HG03354 (cell line): ENCODE measurements around the gene TSTD2.

Experiments used
- ATAC-seq: cut with Tn5 transposase; IDR thresholded peaks from one replicate; pipeline ENCODE4 v1.9.1; 2021; ENCODE audit warnings: mild to moderate bottlenecking; ENCODE audit not compliant: unreplicated experiment, poor library complexity, severe bottlenecking

Gene TSTD2

DNA sequence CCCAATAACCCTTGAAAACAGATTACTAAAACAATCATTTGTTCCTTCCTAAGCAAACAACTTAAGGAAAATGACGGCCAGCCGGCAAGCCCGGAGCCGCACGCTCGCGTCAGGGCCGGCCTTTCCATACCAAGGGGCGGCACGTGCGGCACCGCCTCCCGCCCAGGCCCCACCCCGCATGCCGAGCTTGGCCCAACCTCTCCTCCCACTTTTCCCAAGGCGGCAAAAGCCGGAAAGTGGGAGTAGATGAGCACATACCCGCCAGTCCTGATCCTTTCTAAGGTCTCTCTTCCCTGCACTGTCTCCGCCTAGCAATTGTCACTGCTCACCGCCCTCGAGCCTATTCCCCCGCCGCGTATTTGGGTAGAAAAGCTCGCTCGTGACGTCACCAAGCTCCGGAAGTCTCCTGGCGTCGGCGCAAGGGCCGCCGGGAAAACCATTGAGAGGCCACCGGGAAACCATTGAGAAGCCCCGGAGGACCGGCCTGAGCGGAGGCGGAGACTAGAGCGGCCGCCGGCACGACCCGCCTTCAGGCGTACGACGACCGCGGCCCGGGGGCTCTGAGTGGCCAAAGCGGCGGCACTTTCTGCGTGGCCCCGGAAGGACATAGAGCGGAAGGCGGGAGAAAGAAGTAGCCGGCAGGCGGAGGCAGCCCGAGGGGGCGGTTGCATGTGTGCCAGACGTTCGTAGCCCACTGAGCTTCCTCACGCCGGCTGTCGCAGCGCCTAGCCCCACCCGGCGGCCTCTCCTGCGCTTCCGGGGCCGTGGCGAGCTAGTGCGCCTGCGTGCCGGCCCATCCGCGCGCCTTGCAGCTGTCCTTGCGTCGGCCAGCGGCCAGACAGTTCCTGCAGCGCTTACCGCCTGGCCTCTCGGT is at the start of gene TSTD2, which contains the start of gene NCBP1:
Gene TSTD2 (minus strand): TSS at position 384 of the 874 bp plus-strand sequence. CDS start 5,806 bp downstream, outside the sequence.
Gene NCBP1 (plus strand): TSS at position 837 of the 874 bp plus-strand sequence. CDS start 61 bp downstream, outside the sequence.
- ATAC-seq: peak; percentile 89

- no peak for ATAC-seq
These were observed 49.1 kb upstream of the TSTD2 start for GRCh38 chr9:97682242-97682641.

DNA sequence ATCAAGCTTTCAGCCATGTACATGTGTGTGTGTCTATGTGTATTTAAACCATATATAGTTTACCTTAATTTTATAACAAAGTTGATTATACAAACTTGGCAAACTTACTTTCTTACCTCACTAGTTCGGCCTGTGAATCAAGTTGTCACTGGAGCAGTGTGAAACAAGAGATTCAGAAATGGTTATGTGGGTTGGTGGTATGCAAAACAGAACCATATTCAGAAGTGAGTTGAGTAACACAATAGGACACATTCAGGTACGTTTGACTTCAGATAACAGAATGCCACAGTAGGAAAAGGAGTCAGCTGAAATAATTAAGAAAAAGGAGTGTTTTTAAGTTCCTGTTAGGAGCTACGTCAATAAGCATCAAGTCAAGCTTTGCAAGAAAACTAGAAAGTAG is 42.5 kb upstream of the TSTD2 start:
- ATAC-seq: no peak

- ATAC-seq: no peak
These were observed 40.8 kb upstream of the TSTD2 start for GRCh38 chr9:97673922-97674321.

GRCh38 chr9:97672403-97672802 is 39.2 kb upstream of the TSTD2 start:
- ATAC-seq: no peak

- ATAC-seq: no peak
These were observed 37.4 kb upstream of the TSTD2 start for GRCh38 chr9:97670586-97670985.

- no peak for ATAC-seq
These were observed 35.3 kb upstream of the TSTD2 start for GRCh38 chr9:97668485-97668884.

GRCh38 chr9:97666907-97667686 is 33.9 kb upstream of the TSTD2 start:
- ATAC-seq: no peak

DNA sequence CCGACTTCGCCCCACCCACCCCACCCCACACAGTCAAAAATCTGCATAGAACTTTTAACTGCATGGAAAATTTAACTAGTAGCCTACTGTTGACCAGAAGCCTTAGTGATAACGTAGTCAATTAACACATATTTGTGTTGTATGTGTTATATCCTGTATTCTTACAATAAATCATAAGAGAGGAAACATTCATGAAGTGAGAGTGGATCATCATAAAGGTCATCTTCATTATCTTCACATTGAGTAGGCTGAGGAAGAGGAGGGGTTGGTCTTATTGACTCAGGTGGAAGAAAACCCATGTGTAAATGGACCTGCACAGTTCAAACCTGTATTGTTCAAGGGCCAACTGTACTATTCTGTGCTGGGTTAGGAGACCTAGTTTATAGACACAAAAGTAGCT is 32.6 kb upstream of the TSTD2 start:
- no peak for ATAC-seq

DNA sequence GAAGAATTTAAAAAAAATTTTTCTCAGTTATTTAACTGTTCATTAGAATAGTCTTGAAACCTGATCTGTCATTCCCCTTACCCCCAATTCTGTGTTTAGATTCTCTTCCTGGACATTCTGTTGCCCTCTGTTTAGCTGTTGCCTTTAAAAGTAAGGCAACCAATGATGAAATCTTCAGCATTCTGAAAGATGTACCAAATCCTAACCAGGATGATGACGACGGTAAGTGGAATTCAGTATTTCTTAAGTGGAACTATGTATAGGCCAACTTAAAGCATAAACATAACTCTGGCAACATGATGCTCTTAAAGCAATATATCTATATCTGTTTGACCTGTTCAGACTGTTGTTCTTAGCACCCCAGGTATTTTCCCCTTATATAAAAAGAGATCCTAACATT is 27.7 kb upstream of the TSTD2 start:
- ATAC-seq: no peak

- ATAC-seq: no peak
These were observed 27.2 kb upstream of the TSTD2 start for GRCh38 chr9:97660340-97660739.

DNA sequence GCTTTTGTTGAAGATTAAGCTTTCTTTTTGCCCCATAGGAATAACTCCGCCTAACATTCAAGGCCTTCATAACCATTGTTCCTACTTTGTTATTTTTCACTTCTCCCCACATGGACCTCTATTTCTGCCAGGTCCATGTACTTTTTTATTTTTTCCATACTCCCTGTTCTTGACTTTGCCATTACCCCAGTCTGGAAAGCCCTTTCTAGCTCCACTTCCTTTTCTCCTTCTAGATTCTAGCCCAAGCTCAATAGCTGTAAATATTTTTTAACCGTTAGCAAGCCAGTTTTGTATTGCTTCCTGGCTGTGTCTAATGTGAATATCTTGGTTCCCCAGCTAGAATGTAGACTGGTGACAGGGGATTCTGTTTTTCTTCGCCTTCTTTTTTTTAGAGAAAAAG is 26.6 kb upstream of the TSTD2 start:
- no peak for ATAC-seq

DNA sequence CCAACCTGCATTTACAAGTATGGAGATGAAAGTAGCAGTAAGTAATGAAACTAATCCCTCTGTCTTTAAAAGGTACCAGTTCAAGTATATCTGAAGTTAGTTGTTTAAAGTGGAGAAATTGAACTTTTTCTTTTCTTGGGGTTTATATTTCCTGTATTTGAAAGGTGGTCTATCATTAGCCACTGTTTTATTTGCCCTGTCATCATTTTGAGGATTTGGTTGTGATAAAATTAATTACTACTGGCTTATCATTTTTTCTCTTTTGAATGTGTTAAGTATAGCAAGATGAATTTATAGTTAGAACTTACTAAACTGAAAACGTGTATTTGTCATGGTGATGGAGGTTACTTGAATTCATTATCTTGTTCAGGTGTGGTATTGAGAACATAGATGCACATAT is 25.5 kb upstream of the TSTD2 start:
- no peak for ATAC-seq

GRCh38 chr9:97651646-97652045 is 18.5 kb upstream of the TSTD2 start:
- no peak for ATAC-seq

GRCh38 chr9:97647996-97648395 is 14.8 kb upstream of the TSTD2 start:
- no peak for ATAC-seq

- ATAC-seq: no peak
These were observed 12.6 kb upstream of the TSTD2 start for GRCh38 chr9:97645720-97646119.

DNA sequence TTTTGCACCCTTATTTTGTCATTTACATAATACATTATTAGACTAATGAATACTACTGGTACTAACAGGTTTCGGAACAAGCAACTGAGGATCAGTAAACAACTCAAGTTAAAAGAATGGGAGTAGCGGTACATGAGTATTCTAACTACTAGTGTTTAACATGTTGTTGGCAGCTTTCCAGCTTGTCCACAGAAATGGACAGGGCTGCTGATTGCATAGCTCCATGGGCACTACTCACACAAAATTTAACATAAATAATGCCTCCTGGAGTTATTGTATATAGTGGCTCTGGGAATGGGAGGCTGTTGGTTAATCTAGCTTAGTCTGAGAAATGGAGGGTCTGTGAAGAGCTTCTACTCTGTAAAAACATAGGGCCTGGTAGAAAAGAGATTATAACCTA is 7.2 kb upstream of the TSTD2 start:
- no peak for ATAC-seq

DNA sequence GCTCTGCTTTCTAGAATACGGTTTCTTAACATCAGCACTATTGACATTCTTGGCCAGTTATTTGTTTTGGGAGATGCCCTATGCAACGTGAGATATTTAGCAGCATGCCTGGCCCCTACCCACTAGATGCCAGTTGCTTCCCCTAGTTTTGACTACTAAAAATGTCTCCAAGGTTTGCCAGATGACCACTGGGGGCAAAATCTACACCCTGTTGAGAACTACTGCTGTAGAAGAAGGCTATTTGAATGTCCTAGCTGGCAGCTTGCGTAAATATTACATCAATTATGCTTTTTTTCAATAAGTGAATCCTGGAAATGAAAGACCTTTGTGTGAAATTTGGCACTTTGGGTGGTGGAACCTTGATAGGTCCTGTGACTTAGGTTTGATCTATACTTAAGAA is 5.5 kb upstream of the TSTD2 start:
- no peak for ATAC-seq

GRCh38 chr9:97636903-97637302 is 3.7 kb upstream of the TSTD2 start:
- no peak for ATAC-seq

DNA sequence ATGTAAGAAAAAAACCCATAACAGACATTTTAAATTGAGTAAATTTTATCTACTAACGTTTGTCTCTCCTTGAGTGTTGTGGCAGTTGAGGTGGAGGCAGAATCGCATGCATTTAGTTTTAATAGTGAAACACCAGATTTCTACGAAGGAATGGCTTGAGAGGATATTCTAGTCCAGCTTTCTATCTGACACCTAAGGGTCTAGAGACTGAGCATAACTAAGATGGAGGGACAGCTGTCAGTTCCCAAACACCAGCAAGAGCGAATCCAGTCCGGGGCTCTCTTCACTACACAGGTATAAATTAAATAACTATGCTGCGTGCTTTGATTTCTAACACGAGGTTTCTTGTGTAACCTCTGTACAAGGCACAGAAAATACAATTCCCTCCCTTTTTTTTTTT is 1.9 kb upstream of the TSTD2 start:
- ATAC-seq: no peak
